ENCODE measurements around the gene SIPA1L3.

The SIPA1L3 gene

GRCh38 chr19:38248421-38248820, 341.4 kb downstream of the SIPA1L3 start:
- TF ChIP-seq CTCF (IDR thresholded peaks at IDR 0.05): no peak
- H3K9me3 ChIP-seq: no peaks in the 10 kb centered on the region

DNA sequence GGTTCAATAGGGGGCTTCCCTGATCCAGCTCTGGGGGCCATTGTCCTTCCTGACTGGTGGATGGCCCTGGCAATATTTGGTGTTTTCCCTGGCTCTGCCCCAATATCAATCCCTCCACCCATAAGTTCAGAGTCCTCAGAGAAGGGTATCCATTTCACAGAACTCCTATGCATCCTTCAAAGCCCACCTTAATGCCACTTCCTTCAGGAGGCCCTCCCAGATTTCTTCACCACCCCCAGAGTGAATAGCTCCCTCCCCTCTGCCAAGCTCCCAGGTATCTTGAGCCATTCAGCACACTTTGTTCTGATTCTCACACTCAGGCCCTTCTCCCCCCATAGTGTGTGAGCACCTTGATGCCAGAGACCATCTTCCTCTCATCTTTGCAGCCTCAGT, 343.4 kb downstream of the SIPA1L3 start:
- Histone ChIP-seq H3K9me3 (no peaks in the 10 kb centered on the region), H3K27me3 (peaks cover 57% of the 10 kb centered on the region), H3K27ac (no peak overlapping the region), H3K4me1 (ENCODE audit: control insufficient read depth in 1 of 2, insufficient read depth in 1 of 2, low read depth in 1 of 2, low read length in 1 of 2) (no peaks in the 10 kb centered on the region), H3K4me3 (ENCODE audit: low read depth in 1 of 2, low read length in 1 of 2) (no peak overlapping the region), H3K36me3 (no peaks in the 10 kb centered on the region)
- TF ChIP-seq CTCF (IDR thresholded peaks at IDR 0.05): no peak

More at GRCh38 chr19:38248421-38248820, 341.4 kb downstream of the SIPA1L3 start:
- Histone ChIP-seq H3K4me3 (ENCODE audit: low read depth in 1 of 2, low read length in 1 of 2) (no peak overlapping the region), H3K27me3 (peaks cover 43% of the 10 kb centered on the region), H3K4me1 (ENCODE audit: control insufficient read depth in 1 of 2, insufficient read depth in 1 of 2, low read depth in 1 of 2, low read length in 1 of 2) (peaks cover 0 to 7% of the 10 kb centered on the region in 2 experiments), H3K36me3 (no peaks in the 10 kb centered on the region), H3K27ac (no peak overlapping the region)

GRCh38 chr19:38250821-38251563, 344.0 kb downstream of the SIPA1L3 start:
- no peaks in the 10 kb centered on the region for H3K9me3 ChIP-seq
- no peaks in the 10 kb centered on the region for H3K36me3 ChIP-seq
- TF ChIP-seq CTCF (IDR thresholded peaks at IDR 0.05): no peak
- no peaks in the 10 kb centered on the region for H3K4me1 ChIP-seq (ENCODE audit: control insufficient read depth in 1 of 2, insufficient read depth in 1 of 2, low read depth in 1 of 2, low read length in 1 of 2)
- H3K27me3 ChIP-seq: peaks cover 59% of the 10 kb centered on the region
- no peak overlapping the region for H3K27ac ChIP-seq
- H3K4me3 ChIP-seq (ENCODE audit: low read depth in 1 of 2, low read length in 1 of 2): no peak overlapping the region

DNA sequence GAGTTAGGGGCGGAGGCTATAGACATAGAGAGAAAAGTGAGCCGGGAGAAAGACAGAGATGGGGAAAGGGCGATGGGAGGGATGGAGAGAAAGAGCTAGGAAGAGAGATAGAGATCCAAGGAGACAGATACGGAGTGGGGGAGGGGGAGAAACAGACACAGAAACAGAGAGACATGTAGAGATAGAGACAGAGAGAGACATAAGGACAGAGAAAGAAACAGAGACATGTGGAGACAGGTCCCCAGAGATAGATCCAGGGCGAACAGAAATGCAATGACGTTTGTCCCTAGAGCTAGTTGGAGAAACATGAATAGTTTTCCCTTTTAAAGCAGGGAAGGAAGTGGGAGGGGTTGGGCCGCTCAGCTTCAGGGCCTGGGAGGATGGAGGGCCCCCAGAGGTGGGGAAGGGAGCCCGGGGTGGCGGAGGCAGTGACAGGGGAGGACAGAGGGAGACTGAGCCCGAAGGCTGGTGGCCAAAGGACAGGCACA, 344.6 kb downstream of the SIPA1L3 start:
- H3K9me3 ChIP-seq: no peaks in the 10 kb centered on the region
- no peaks in the 10 kb centered on the region for H3K36me3 ChIP-seq
- TF ChIP-seq CTCF (IDR thresholded peaks at IDR 0.05): no peak
- peaks cover 65% of the 10 kb centered on the region for H3K27me3 ChIP-seq
- H3K4me3 ChIP-seq (ENCODE audit: low read depth in 1 of 2, low read length in 1 of 2): no peak overlapping the region
- H3K4me1 ChIP-seq (ENCODE audit: control insufficient read depth in 1 of 2, insufficient read depth in 1 of 2, low read depth in 1 of 2, low read length in 1 of 2): peaks cover 0 to 5% of the 10 kb centered on the region in 2 experiments
- no peak overlapping the region for H3K27ac ChIP-seq

DNA sequence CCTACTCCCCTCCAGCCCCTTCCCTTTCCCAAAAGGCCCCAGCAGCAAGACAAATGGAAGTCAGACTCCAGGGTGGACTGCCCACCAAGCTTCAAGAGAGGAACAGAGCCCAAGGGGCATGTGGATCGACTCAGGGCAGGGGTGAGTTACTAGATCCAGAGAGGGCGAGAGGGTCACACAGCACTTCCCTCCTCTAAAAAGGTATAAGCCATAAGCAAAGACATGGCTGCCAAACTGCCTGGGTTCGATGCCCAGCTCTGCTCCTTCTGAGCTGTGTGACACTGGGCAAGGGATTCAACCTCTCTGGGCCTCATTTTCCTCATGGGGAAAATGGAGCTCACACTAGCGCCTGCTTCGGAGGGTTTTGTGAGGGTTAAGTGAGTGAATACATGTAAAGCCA, 345.4 kb downstream of the SIPA1L3 start:
- H3K4me3 ChIP-seq (ENCODE audit: low read depth in 1 of 2, low read length in 1 of 2): no peak overlapping the region
- H3K9me3 ChIP-seq: no peaks in the 10 kb centered on the region
- no peaks in the 10 kb centered on the region for H3K36me3 ChIP-seq
- no peak overlapping the region for H3K27ac ChIP-seq
- TF ChIP-seq CTCF (IDR thresholded peaks at IDR 0.05): no peak
- peaks cover 73% of the 10 kb centered on the region for H3K27me3 ChIP-seq
- H3K4me1 ChIP-seq (ENCODE audit: control insufficient read depth in 1 of 2, insufficient read depth in 1 of 2, low read depth in 1 of 2, low read length in 1 of 2): peaks cover 0 to 5% of the 10 kb centered on the region in 2 experiments
